IPS DF 6.9 (cell line): ENCODE data around the gene EHBP1.
"Not testable (repeated sequence)": the region's sequence is repeated elsewhere in the genome, so short reads cannot be mapped to it uniquely, and the experiment has no call there.

Source experiments
- DNase-seq: peaks from one replicate; pipeline ENCODE4 v3.0.0-alpha.2; 2013; ENCODE audit warnings: low read depth, low spot score
- H3K27ac ChIP-seq: one replicate; pipeline ENCODE4 v1.5.1; 2013; ENCODE audit warnings: low read length, control low read depth
- H3K27me3 ChIP-seq: 2 replicates; pipeline ENCODE4 v1.6.1; 2013; ENCODE audit warnings: mild to moderate bottlenecking, low read length; ENCODE audit not compliant: control insufficient read depth, insufficient read depth
- H3K36me3 ChIP-seq: 2 replicates; pipeline ENCODE4 v1.6.1; 2013; ENCODE audit warnings: low read length; ENCODE audit not compliant: control insufficient read depth, insufficient read depth
- H3K4me1 ChIP-seq: 2 replicates; pipeline ENCODE4 v1.6.1; 2013; ENCODE audit warnings: low read length; ENCODE audit not compliant: control insufficient read depth, insufficient read depth
- H3K4me3 ChIP-seq: 2 replicates; pipeline ENCODE4 v1.5.1; 2013; ENCODE audit warnings: mild to moderate bottlenecking, low read length
- H3K9me3 ChIP-seq: 2 replicates; pipeline ENCODE4 v1.6.1; 2013; ENCODE audit warnings: low read length, inconsistent platforms; ENCODE audit not compliant: control insufficient read depth, insufficient read depth
- WGBS: extraction: QIAGEN DNeasy Blood & Tissue Kit; methylation state at CpG from one replicate; pipeline ENCODE4 v1.1.7; 2013; ENCODE audit warnings: mixed read lengths, missing lambda C conversion rate; ENCODE audit not compliant: insufficient read length, insufficient coverage; 5-methylcytosine and 5-hydroxymethylcytosine counted together

The EHBP1 gene

GRCh38 chr2:63059793-63060471 is 354.4 kb downstream of the EHBP1 start:
- DNase-seq: no peak
- WGBS: no CpG with 5 or more reads among the region's 39 CpGs
- H3K27ac ChIP-seq: no peak overlapping the region
- peaks cover 11% of the 10 kb centered on the region; the same call in 1 of the 2 replicates for H3K4me1 ChIP-seq
- H3K27me3 ChIP-seq: peaks cover 47% of the 10 kb centered on the region
- no peak overlapping the region; the same call in 1 of the 2 replicates for H3K4me3 ChIP-seq
- H3K9me3 ChIP-seq: no peaks in the 10 kb centered on the region
- H3K36me3 ChIP-seq: peaks cover 4% of the 10 kb centered on the region; the same call in 1 of the 2 replicates

- no peak overlapping the region for H3K27ac ChIP-seq
- peaks cover 11% of the 10 kb centered on the region; the same call in 1 of the 2 replicates for H3K4me1 ChIP-seq
- H3K4me3 ChIP-seq: no peak overlapping the region
- H3K36me3 ChIP-seq: peaks cover 4% of the 10 kb centered on the region; the same call in 1 of the 2 replicates
- no peak for DNase-seq
- peaks cover 41% of the 10 kb centered on the region for H3K27me3 ChIP-seq
- WGBS: no CpG with 5 or more reads among the region's 5 CpGs
- H3K9me3 ChIP-seq: no peaks in the 10 kb centered on the region
Observed at GRCh38 chr2:63060472-63060991, 355.0 kb downstream of the EHBP1 start.

- no peaks in the 10 kb centered on the region for H3K9me3 ChIP-seq
- no peaks in the 10 kb centered on the region for H3K36me3 ChIP-seq
- DNase-seq: no peak
- H3K27me3 ChIP-seq: peaks cover 6% of the 10 kb centered on the region
- no peak overlapping the region for H3K4me3 ChIP-seq
- H3K4me1 ChIP-seq: no peaks in the 10 kb centered on the region
- no peak overlapping the region for H3K27ac ChIP-seq
- WGBS: no CpG with 5 or more reads among the region's 1 CpG
Observed at GRCh38 chr2:63064197-63064596, 358.7 kb downstream of the EHBP1 start.

GRCh38 chr2:63064661-63065060 is 359.1 kb downstream of the EHBP1 start:
- no peak for DNase-seq
- peaks cover 4% of the 10 kb centered on the region for H3K27me3 ChIP-seq
- no peaks in the 10 kb centered on the region for H3K4me1 ChIP-seq
- H3K4me3 ChIP-seq: no peak overlapping the region
- H3K9me3 ChIP-seq: no peaks in the 10 kb centered on the region
- no peaks in the 10 kb centered on the region for H3K36me3 ChIP-seq
- H3K27ac ChIP-seq: no peak overlapping the region
- WGBS: no CpG with 5 or more reads among the region's 4 CpGs

GRCh38 chr2:63066265-63066664 is 360.8 kb downstream of the EHBP1 start:
- no peaks in the 10 kb centered on the region for H3K27me3 ChIP-seq
- H3K4me1 ChIP-seq: no peaks in the 10 kb centered on the region
- H3K27ac ChIP-seq: no peak overlapping the region
- no peaks in the 10 kb centered on the region for H3K9me3 ChIP-seq
- WGBS: no CpG with 5 or more reads among the region's 3 CpGs
- DNase-seq: no peak
- H3K36me3 ChIP-seq: no peaks in the 10 kb centered on the region
- no peak overlapping the region for H3K4me3 ChIP-seq

GRCh38 chr2:63066838-63067237 is 361.3 kb downstream of the EHBP1 start:
- Histone ChIP-seq H3K9me3 (no peaks in the 10 kb centered on the region), H3K27me3 (no peaks in the 10 kb centered on the region)
- no CpG with 5 or more reads among the region's 2 CpGs for WGBS

GRCh38 chr2:63071664-63072063 is 366.2 kb downstream of the EHBP1 start:
- Histone ChIP-seq H3K4me1 (no peaks in the 10 kb centered on the region), H3K27ac (no peak overlapping the region), H3K36me3 (no peaks in the 10 kb centered on the region), H3K9me3 (no peaks in the 10 kb centered on the region), H3K27me3 (no peaks in the 10 kb centered on the region), H3K4me3 (no peak overlapping the region)
- DNase-seq: no peak
- WGBS: no CpG with 5 or more reads among the region's 2 CpGs

More at GRCh38 chr2:63066838-63067237, 361.3 kb downstream of the EHBP1 start:
- H3K4me3 ChIP-seq: no peak overlapping the region
- H3K4me1 ChIP-seq: no peaks in the 10 kb centered on the region
- DNase-seq: no peak
- no peaks in the 10 kb centered on the region for H3K36me3 ChIP-seq
- H3K27ac ChIP-seq: no peak overlapping the region

- WGBS: no CpG with 5 or more reads among the region's 3 CpGs
- H3K27ac ChIP-seq: no peak overlapping the region
Observed at GRCh38 chr2:63073994-63074393, 368.5 kb downstream of the EHBP1 start.

GRCh38 chr2:63074399-63074798 is 368.9 kb downstream of the EHBP1 start:
- H3K27ac ChIP-seq, H3K4me3 ChIP-seq, H3K36me3 ChIP-seq, DNase-seq, H3K9me3 ChIP-seq, H3K27me3 ChIP-seq, H3K4me1 ChIP-seq: not testable (repeated sequence)
- no CpG with 5 or more reads among the region's 4 CpGs for WGBS

More at GRCh38 chr2:63073994-63074393, 368.5 kb downstream of the EHBP1 start:
- H3K36me3 ChIP-seq: no peaks in the 10 kb centered on the region
- DNase-seq: no peak
- no peak overlapping the region for H3K4me3 ChIP-seq
- no peaks in the 10 kb centered on the region for H3K4me1 ChIP-seq
- no peaks in the 10 kb centered on the region for H3K9me3 ChIP-seq
- H3K27me3 ChIP-seq: no peaks in the 10 kb centered on the region

- no CpG with 5 or more reads among the region's 4 CpGs for WGBS
- Histone ChIP-seq H3K9me3 (no peaks in the 10 kb centered on the region), H3K4me1 (no peaks in the 10 kb centered on the region), H3K27me3 (no peaks in the 10 kb centered on the region), H3K36me3 (no peaks in the 10 kb centered on the region), H3K4me3 (no peak overlapping the region), H3K27ac (no peak overlapping the region)
- DNase-seq: no peak
Observed at GRCh38 chr2:63078852-63079606, 373.5 kb downstream of the EHBP1 start.
